ENCODE data around the gene PRKCE.

The PRKCE gene

GRCh38 chr2:46132996-46133395 is 481.5 kb downstream of the PRKCE start:
- H3K9me3 ChIP-seq (ENCODE audit: insufficient read depth, low read depth, low read length), result no peaks in the 10 kb centered on the region
- no peaks in the 10 kb centered on the region for H3K4me1 ChIP-seq (ENCODE audit: insufficient read depth, low read length)
- no peak overlapping the region for H3K4me3 ChIP-seq (ENCODE audit: low read length)
- WGBS, result 95% methylated on average over 8 of the region's 8 CpGs
- no peak overlapping the region for H3K27ac ChIP-seq (ENCODE audit: low read depth, low read length)
- H3K9ac ChIP-seq (ENCODE audit: low read depth, low read length), result no peak overlapping the region
- no peaks in the 10 kb centered on the region for H3K27me3 ChIP-seq (ENCODE audit: insufficient read depth, low read length)
- no peaks in the 10 kb centered on the region for H3K36me3 ChIP-seq (ENCODE audit: insufficient read depth, low read length)

DNA sequence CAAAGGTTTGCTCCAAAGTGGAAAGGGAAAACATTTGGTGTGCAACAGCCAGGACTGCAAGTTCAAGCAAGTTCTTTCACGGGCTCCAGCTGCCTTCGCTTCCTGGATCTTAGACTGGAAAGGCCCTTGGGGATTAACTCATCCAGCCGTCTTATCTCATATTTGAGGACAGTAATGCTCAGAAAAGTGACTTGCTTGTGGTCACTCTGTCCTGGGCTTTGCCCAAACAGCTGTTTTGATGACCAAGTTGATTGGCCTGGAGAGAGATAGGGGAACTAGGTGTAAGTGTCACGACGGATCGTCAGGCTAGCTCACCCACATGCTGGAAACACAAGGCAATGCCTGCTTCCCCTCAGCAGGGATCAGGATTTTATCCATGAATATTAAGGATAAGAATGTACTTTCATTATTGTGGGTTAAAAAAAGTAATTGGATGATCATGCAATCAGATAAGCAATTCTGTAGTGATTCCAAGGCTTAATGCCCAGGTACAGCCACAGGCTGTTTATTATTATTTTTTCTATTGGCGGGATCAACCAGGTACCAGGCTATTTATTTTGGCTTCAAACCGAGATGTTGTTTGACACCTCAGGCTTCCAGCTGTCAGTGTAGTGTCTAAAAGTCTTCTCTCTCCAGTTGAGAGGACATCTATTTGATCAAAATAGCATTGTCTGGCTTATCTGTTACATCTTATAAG is 483.2 kb downstream of the PRKCE start:
- Histone ChIP-seq H3K4me3 (ENCODE audit: low read length) (no peak overlapping the region), H3K27me3 (ENCODE audit: insufficient read depth, low read length) (no peaks in the 10 kb centered on the region), H3K27ac (ENCODE audit: low read depth, low read length) (no peak overlapping the region), H3K9me3 (ENCODE audit: insufficient read depth, low read depth, low read length) (no peaks in the 10 kb centered on the region), H3K36me3 (ENCODE audit: insufficient read depth, low read length) (no peaks in the 10 kb centered on the region), H3K9ac (ENCODE audit: low read depth, low read length) (no peak overlapping the region), H3K4me1 (ENCODE audit: insufficient read depth, low read length) (no peaks in the 10 kb centered on the region)
- 85% methylated on average over 8 of the region's 8 CpGs for WGBS

DNA sequence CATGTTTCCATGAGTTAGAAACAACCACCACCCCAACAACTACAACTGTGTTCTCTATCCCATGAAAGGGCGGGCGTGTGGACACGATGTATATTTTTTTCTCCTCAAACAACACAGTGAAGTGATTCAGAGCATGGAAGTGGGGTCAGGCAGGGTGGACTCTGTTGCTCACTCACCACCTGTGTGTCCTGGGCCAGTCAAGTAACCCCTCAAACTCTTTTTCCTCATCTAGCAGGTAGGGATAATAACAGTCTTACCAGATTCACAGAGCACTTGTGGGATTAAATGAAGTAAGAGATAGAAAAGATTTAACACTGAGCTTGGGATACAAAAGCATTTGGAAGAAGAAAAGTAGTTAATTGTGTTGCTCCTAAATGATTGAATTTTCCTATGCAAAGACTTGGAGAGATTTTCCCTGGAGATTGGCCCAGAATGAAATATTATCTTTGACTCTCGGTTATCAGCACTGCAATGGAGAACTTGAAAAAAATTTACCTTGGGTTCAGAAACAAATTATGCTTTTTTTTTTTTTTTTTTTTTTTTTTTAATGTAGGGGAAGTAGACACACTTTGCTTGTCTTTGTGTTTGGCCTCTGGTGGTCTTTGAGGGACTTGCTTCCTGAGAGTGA is 483.9 kb downstream of the PRKCE start:
- Histone ChIP-seq H3K27ac (ENCODE audit: low read depth, low read length) (no peak overlapping the region), H3K4me3 (ENCODE audit: low read length) (no peak overlapping the region), H3K27me3 (ENCODE audit: insufficient read depth, low read length) (no peaks in the 10 kb centered on the region), H3K4me1 (ENCODE audit: insufficient read depth, low read length) (no peaks in the 10 kb centered on the region), H3K36me3 (ENCODE audit: insufficient read depth, low read length) (no peaks in the 10 kb centered on the region), H3K9ac (ENCODE audit: low read depth, low read length) (no peak overlapping the region), H3K9me3 (ENCODE audit: insufficient read depth, low read depth, low read length) (no peaks in the 10 kb centered on the region)
- 99% methylated on average over 4 of the region's 4 CpGs for WGBS

DNA sequence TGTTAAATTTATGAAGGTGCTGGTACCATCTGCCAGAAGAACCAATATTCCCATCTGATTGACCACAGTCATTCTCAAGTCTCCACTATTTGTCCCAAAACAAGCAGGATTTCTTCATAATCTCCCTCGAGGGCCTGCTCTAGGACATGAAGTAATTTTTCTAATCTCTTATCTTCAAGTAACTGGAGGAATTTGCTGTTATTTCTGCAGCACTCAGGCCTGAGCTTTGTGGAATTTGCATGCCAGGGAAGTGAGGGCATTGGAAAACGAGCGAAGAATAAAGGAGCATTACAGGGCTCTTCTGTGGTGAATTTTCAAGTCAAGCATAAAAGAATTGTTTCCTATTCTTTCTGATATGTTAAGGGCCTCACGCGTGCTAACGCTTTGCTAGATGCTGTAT is 484.5 kb downstream of the PRKCE start:
- Histone ChIP-seq H3K27ac (ENCODE audit: low read depth, low read length) (no peak overlapping the region), H3K36me3 (ENCODE audit: insufficient read depth, low read length) (no peaks in the 10 kb centered on the region), H3K4me3 (ENCODE audit: low read length) (no peak overlapping the region), H3K9ac (ENCODE audit: low read depth, low read length) (no peak overlapping the region), H3K9me3 (ENCODE audit: insufficient read depth, low read depth, low read length) (no peaks in the 10 kb centered on the region), H3K27me3 (ENCODE audit: insufficient read depth, low read length) (no peaks in the 10 kb centered on the region), H3K4me1 (ENCODE audit: insufficient read depth, low read length) (no peaks in the 10 kb centered on the region)
- 90% methylated on average over 6 of the region's 6 CpGs for WGBS

DNA sequence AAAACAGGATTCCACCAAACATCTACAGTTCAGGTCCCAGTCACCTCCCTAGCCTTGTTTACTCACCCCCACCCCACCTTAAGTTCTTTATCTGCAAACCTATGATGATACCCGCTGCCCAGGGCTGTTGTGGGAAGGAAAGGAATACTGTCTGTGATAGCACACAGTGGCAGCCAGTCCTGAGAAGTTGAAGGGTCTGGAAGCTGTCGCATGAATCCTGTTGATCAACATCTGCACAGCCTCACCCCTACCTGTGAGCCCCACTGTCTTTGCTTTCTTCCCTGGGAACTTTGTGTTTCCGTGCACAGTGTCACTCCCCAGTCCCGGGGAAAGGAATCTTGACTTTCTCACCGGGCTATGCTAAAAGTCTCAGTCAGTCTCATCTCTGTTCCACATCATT is 485.0 kb downstream of the PRKCE start:
- no peak overlapping the region for H3K27ac ChIP-seq (ENCODE audit: low read depth, low read length)

GRCh38 chr2:46136953-46137352 is 485.5 kb downstream of the PRKCE start:
- WGBS, result 100% methylated on average over 2 of the region's 2 CpGs
- Histone ChIP-seq H3K9me3 (ENCODE audit: insufficient read depth, low read depth, low read length) (no peaks in the 10 kb centered on the region), H3K4me3 (ENCODE audit: low read length) (no peak overlapping the region), H3K9ac (ENCODE audit: low read depth, low read length) (no peak overlapping the region), H3K27me3 (ENCODE audit: insufficient read depth, low read length) (no peaks in the 10 kb centered on the region), H3K4me1 (ENCODE audit: insufficient read depth, low read length) (no peaks in the 10 kb centered on the region), H3K36me3 (ENCODE audit: insufficient read depth, low read length) (no peaks in the 10 kb centered on the region), H3K27ac (ENCODE audit: low read depth, low read length) (no peak overlapping the region)

More for the DNA sequence above, 485.0 kb downstream of the PRKCE start:
- no peaks in the 10 kb centered on the region for H3K4me1 ChIP-seq (ENCODE audit: insufficient read depth, low read length)
- H3K4me3 ChIP-seq (ENCODE audit: low read length), result no peak overlapping the region
- H3K36me3 ChIP-seq (ENCODE audit: insufficient read depth, low read length), result no peaks in the 10 kb centered on the region
- WGBS, result 90% methylated on average over 5 of the region's 5 CpGs
- H3K9ac ChIP-seq (ENCODE audit: low read depth, low read length), result no peak overlapping the region
- no peaks in the 10 kb centered on the region for H3K27me3 ChIP-seq (ENCODE audit: insufficient read depth, low read length)
- no peaks in the 10 kb centered on the region for H3K9me3 ChIP-seq (ENCODE audit: insufficient read depth, low read depth, low read length)

GRCh38 chr2:46142546-46143428 is 491.3 kb downstream of the PRKCE start:
- Histone ChIP-seq H3K36me3 (ENCODE audit: insufficient read depth, low read length) (no peaks in the 10 kb centered on the region), H3K4me3 (ENCODE audit: low read length) (no peak overlapping the region), H3K9me3 (ENCODE audit: insufficient read depth, low read depth, low read length) (no peaks in the 10 kb centered on the region), H3K9ac (ENCODE audit: low read depth, low read length) (no peak overlapping the region), H3K27me3 (ENCODE audit: insufficient read depth, low read length) (no peaks in the 10 kb centered on the region), H3K27ac (ENCODE audit: low read depth, low read length) (no peak overlapping the region), H3K4me1 (ENCODE audit: insufficient read depth, low read length) (peaks cover 6% of the 10 kb centered on the region; the same call in 1 of the 2 replicates)
- WGBS, result 93% methylated on average over 5 of the region's 5 CpGs

DNA sequence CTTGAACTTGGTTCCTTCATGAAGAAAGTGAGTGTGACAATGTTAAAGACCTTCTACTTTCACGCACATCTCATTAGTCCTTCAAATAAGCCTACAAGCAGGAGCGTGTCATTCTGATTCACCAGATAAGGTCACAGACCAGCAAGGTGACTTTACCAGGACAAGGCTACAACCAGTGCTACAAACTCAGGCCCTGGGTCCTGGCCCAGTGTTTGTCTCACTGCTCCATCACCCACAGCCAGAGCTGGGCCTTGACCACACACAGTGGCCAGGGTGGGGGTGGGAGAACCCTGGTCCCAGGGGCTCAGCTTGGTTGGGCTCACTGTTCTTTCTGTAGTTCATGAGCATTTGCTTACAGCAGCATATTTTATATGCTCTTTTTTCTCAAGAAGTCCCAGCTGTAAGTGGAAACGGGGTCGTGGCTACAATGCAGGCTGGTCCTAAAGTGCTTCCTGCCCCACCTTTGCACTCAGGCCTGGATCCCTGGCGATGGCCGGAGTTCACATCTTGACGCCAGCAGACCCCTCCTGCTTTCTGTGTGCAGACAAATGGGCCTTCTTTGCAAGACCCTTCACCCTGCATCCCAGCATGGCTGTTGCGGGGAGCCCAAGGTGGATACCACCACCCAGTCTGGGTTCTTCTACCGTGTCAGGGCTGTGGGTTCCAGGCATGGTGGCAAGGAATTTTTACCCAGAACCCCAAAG is 492.1 kb downstream of the PRKCE start:
- no peaks in the 10 kb centered on the region for H3K27me3 ChIP-seq (ENCODE audit: insufficient read depth, low read length)
- H3K9ac ChIP-seq (ENCODE audit: low read depth, low read length), result no peak overlapping the region
- no peak overlapping the region for H3K27ac ChIP-seq (ENCODE audit: low read depth, low read length)
- H3K36me3 ChIP-seq (ENCODE audit: insufficient read depth, low read length), result no peaks in the 10 kb centered on the region
- H3K4me1 ChIP-seq (ENCODE audit: insufficient read depth, low read length), result peaks cover 6% of the 10 kb centered on the region; the same call in 1 of the 2 replicates
- WGBS, result 93% methylated on average over 9 of the region's 9 CpGs
- H3K9me3 ChIP-seq (ENCODE audit: insufficient read depth, low read depth, low read length), result no peaks in the 10 kb centered on the region
- H3K4me3 ChIP-seq (ENCODE audit: low read length), result no peak overlapping the region

DNA sequence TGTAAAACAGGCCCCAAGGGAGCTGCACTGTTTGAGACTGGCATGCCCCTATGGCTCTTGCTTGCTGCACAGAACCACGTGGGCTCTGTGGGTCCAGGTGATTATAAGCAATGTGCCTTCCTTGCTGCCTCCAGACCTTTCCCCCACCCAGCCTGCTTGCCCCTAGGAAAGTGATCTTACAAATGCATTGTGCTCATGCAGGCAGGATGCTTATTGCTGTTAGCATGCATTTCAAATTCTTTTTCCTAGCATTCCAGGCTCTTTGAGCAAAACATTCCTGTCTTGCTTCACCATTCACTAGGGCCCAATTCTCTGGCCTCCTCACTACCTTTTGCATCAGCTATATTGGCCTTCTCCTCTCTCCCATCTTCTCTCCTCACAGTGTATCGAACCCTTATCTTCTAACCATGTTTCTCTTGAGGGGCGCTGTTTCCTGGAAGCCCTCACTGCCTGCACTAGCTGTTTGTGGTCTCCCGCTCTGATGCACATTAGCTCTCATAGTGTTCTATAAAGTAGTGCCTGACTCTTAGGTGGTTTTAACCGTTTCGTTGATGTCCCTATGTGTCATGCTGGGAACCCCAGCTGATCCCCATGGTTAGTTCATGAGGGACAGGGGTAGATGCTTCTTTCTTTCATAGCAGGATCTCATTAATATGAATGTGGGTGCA is 492.8 kb downstream of the PRKCE start:
- 71% methylated on average over 6 of the region's 6 CpGs for WGBS
- no peaks in the 10 kb centered on the region for H3K36me3 ChIP-seq (ENCODE audit: insufficient read depth, low read length)
- H3K9ac ChIP-seq (ENCODE audit: low read depth, low read length), result no peak overlapping the region
- no peaks in the 10 kb centered on the region for H3K9me3 ChIP-seq (ENCODE audit: insufficient read depth, low read depth, low read length)
- no peak overlapping the region for H3K4me3 ChIP-seq (ENCODE audit: low read length)
- H3K4me1 ChIP-seq (ENCODE audit: insufficient read depth, low read length), result peaks cover 6% of the 10 kb centered on the region; the same call in 1 of the 2 replicates
- H3K27ac ChIP-seq (ENCODE audit: low read depth, low read length), result no peak overlapping the region
- H3K27me3 ChIP-seq (ENCODE audit: insufficient read depth, low read length), result no peaks in the 10 kb centered on the region

DNA sequence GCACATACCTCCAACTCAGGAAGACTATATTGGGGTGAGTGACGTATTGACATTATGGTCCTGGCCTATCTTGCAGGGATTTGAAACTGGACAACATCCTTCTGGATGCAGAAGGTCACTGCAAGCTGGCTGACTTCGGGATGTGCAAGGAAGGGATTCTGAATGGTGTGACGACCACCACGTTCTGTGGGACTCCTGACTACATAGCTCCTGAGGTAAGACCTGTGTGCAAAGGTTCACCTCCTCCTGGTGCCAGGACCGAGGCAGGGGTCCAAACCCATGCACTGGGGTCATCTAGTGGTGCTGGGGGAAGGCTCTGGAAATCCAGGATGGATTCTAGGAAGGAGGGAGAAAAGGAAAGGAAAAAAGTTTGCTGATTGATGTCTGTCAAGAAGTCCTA is 493.5 kb downstream of the PRKCE start:
- H3K9ac ChIP-seq (ENCODE audit: low read depth, low read length), result no peak overlapping the region
- no peaks in the 10 kb centered on the region for H3K27me3 ChIP-seq (ENCODE audit: insufficient read depth, low read length)
- H3K9me3 ChIP-seq (ENCODE audit: insufficient read depth, low read depth, low read length), result no peaks in the 10 kb centered on the region
- H3K36me3 ChIP-seq (ENCODE audit: insufficient read depth, low read length), result no peaks in the 10 kb centered on the region
- H3K4me3 ChIP-seq (ENCODE audit: low read length), result no peak overlapping the region
- no peak overlapping the region for H3K27ac ChIP-seq (ENCODE audit: low read depth, low read length)
- WGBS, result 92% methylated on average over 5 of the region's 5 CpGs
- peaks cover 6% of the 10 kb centered on the region; the same call in 1 of the 2 replicates for H3K4me1 ChIP-seq (ENCODE audit: insufficient read depth, low read length)

All from HUES64 (cell line).